ENCODE data around the gene TP73.

The TP73 gene

DNA sequence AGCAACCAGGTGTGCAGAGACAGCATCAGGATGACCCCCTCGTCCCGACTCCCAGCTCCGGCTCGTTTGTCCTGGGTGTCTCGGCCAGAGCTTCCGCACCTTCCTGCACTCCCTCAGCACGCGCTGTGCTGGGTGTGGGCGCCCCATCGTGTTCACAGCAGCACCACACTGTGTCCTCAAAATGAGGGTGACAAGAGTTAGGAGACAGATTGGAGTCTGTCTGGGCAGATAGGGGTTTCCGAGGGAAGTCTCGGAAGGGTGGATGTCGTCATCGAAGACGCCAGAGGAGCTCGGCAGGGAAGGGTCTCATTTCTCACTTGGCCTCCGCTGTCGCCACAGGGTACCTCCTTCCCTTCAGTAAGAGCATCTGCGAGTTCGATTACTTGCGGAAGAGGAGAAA, 104.1 kb downstream of the TP73 start:
- no peak for FAIRE-seq
- DNase-seq (ENCODE audit: insufficient read length, low spot score) = no peak
- no peak for TF ChIP-seq POLR2A (IDR thresholded peaks at IDR 0.05; ENCODE audit: low read depth, low read length)

GRCh38 chr1:3759164-3759563, 106.8 kb downstream of the TP73 start:
- DNase-seq (ENCODE audit: insufficient read length, low spot score) = no peak
- no peak for FAIRE-seq
- TF ChIP-seq POLR2A (IDR thresholded peaks at IDR 0.05; ENCODE audit: low read depth, low read length) = no peak

- no peak for TF ChIP-seq POLR2A (IDR thresholded peaks at IDR 0.05; ENCODE audit: low read depth, low read length)
Observed at GRCh38 chr1:3759796-3760195, 107.5 kb downstream of the TP73 start.

GRCh38 chr1:3761296-3762010, 109.1 kb downstream of the TP73 start:
- no peak for DNase-seq (ENCODE audit: insufficient read length, low spot score)
- TF ChIP-seq POLR2A (IDR thresholded peaks at IDR 0.05; ENCODE audit: low read depth, low read length) = no peak
- no peak for FAIRE-seq

More at GRCh38 chr1:3759796-3760195, 107.5 kb downstream of the TP73 start:
- no peak for FAIRE-seq
- DNase-seq (ENCODE audit: insufficient read length, low spot score) = no peak

GRCh38 chr1:3762151-3762872, 110.0 kb downstream of the TP73 start:
- no peak for TF ChIP-seq POLR2A (IDR thresholded peaks at IDR 0.05; ENCODE audit: low read depth, low read length)
- no peak for FAIRE-seq
- DNase-seq (ENCODE audit: insufficient read length, low spot score) = no peak

DNA sequence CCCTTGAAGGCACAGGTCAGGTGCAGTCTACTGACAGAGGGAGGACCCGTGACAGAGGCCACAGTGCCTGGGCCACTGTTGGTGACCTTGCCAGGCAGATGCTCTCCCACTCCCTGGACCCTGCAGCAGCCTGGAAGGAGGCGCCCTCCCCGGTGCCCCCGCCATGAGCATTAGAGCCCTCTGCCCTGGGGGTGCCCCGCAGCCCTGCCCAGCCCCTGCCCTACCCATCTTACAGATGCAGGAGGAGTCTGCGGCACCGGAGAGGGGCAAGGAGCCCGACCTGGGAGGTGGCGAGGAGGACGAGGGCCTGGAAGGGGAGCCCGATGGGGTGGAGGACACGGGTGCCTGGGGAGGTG, 110.5 kb downstream of the TP73 start:
- no peak for DNase-seq (ENCODE audit: insufficient read length, low spot score)
- FAIRE-seq = no peak
- no peak for TF ChIP-seq POLR2A (IDR thresholded peaks at IDR 0.05; ENCODE audit: low read depth, low read length)

DNA sequence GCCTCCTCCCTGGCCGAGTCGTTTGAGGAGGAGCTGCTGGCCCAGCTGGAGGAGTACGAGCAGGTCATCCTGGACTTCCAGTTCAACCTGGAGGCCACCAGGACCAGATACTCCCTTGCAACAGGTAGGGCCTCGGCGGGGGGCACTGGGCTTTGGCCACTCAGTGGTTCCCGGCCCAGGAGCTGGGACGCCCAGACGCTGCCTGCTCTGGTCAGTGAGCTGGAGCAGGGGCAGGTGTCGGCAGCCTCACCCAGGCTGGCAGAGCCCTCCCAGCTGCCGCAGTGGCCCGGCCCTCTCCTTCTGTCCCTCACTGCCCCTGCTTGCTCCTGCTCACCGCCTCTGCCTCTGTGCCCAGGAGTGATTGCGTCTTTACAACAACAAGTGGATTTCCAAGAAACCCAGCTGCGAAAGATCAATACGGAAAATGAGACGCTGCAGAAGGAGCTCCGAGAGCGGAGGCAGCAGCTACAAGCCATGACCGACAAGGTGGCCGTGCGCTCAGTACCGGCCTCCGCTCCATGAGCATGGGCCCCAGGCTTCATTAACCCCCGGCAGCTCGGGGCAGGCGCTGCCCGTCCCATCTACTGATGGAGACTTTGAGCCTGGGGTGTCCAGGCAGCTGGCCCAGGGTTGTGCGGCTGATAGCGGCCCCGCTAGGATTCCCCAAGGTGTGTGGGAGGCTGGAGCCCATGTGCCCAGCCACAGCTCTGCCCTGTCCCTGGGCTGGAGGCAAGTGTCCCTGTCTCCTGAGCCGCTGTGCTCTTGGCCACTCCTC, 111.2 kb downstream of the TP73 start:
- DNase-seq (ENCODE audit: insufficient read length, low spot score) = no peak
- FAIRE-seq = no peak
- TF ChIP-seq POLR2A (IDR thresholded peaks at IDR 0.05; ENCODE audit: low read depth, low read length) = no peak

DNA sequence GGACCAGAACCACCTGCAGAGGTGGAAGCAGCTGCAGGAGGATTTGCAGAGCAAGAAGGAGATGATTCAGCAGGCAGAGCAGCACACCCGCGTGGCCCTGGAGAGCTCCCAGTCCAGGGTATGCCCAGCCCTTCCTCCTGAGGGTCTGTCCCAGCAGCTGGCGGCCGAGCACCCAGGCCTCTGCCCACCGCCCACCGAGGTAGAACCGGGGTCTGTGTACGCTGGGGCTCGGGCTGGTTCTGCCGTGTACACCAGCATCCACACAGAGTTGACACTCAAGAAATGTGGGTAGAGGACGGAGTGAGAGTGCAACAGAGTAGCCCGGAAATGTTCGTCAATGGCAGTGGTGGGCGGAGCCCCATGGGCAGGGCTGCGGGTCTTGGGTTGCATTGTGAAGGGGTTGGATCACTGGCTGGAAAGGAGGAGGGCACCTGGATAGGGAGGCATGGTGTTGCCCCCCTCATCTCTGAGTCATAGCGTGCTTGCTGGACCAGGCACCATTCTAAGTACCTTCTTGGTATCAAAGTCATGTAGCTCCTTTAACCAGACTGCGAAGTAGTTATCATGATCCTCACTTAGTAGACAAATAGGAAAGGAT, 115.1 kb downstream of the TP73 start:
- FAIRE-seq (no peak), DNase-seq (ENCODE audit: insufficient read length, low spot score) (no peak)
- TF ChIP-seq POLR2A (IDR thresholded peaks at IDR 0.05; ENCODE audit: low read depth, low read length) = no peak

GRCh38 chr1:3768811-3769390, 116.6 kb downstream of the TP73 start:
- no peak for DNase-seq (ENCODE audit: insufficient read length, low spot score)
- TF ChIP-seq POLR2A (IDR thresholded peaks at IDR 0.05; ENCODE audit: low read depth, low read length) = no peak
- FAIRE-seq = no peak

DNA sequence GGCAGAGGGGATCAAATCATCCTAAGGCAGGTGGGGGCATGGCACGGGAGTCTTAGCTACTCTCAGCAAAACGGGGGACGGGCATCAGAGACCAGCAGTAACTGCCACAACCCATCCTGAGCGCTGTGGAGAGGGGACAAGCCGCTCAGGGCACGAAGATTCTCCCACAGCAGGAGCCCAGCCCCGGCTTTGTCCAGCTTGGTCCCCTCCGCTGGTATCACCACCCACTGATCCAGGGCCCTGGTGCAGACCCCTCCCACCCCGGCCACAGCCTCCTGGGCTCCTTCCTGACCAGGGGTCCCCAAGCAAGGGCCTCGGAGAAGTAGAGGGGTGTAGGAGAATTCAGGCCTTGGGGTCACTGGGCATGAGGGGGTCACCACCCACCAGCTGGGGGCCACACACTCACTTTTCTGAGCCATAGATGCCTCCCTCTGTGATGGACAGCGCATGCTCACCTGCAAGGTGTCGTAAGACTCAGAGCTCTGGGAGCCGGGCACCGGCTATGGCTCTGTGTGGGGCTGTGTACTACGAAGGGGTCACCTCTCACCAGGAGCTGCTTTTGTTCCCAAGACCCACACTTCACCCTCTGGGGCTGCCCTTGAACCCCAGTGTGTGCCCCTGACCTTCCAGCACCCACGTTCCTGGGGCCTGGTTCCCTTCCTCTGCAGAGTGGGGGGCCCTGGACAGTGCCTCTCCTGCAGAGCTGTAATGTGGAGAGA, 117.9 kb downstream of the TP73 start:
- no peak for DNase-seq (ENCODE audit: insufficient read length, low spot score)
- TF ChIP-seq POLR2A (IDR thresholded peaks at IDR 0.05; ENCODE audit: low read depth, low read length) = no peak
- FAIRE-seq = no peak

DNA sequence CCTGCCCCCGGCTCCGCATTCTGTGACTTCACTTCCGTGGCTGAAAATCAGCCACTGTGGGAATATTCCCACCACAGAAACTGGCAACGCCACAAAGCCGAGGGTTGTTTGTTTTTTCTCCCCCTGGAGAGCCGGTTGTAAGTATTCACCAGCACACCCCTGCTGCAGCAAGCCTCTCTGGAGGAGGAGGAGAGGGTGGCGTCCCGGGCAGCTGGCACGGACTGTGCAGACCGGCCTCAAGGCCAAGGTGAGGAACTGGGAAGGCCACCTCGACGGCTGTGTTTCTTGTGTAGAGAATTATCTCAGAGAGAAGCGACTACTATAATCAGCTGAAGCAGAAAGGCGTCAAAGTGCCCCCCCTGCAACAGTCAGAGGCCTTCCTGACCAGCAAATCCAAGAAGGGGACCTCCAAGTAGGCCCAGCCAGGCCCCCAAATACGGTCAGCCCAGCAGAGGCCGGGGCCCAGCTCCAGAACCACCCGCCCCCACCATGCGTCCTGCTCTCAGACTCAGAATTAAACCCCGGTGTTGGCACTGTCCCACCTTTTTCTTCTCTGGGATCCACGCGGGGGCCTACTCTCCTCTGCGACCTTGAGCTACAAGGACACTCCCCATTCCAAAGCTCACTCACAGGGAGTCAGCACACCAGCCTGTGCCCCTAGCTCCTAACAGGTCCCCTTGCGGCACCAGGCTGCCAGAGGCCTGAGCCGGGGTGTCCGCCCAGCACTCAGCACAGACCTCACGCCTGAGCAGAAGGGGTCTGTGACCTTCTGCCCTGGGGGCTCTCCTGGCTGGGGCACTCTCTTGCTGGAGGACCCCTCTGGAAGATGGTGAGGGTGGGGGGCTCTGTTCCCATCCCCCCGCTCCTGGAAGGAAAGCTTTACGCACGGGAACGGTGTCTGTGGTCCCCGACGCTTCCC, 119.1 kb downstream of the TP73 start:
- DNase-seq (ENCODE audit: insufficient read length, low spot score) (no peak), FAIRE-seq (no peak)
- TF ChIP-seq POLR2A (IDR thresholded peaks at IDR 0.05; ENCODE audit: low read depth, low read length) = no peak

GRCh38 chr1:3772027-3772714, 119.9 kb downstream of the TP73 start:
- DNase-seq (ENCODE audit: insufficient read length, low spot score) (no peak), FAIRE-seq (no peak)
- no peak for TF ChIP-seq POLR2A (IDR thresholded peaks at IDR 0.05; ENCODE audit: low read depth, low read length)

Data from H54 (cell line).